Measurements from ENCODE around the gene ENPP3. TPM values are rescaled to one million over a fixed set of nuclear protein-coding genes. Genes with fewer than 3 reads are reported as not detected.

ENPP3 gene
- total RNA-seq, 3 donors from 2014 or later, result 0.98 to 1.8 (median 1.8) TPM

- Histone ChIP-seq H3K27ac (no peak overlapping the region), H3K36me3 (no peaks in the 10 kb centered on the region), H3K4me1 (peaks cover 0 to 6% of the 10 kb centered on the region in 2 donors), H3K9me3 (no peaks in the 10 kb centered on the region), H3K27me3 (no peaks in the 10 kb centered on the region), H3K4me3 (no peak overlapping the region)
- intact Hi-C loops (cut with DNase I; ENCODE audit: low total_unique reads), result no loop called here
- no peak for TF ChIP-seq POLR2AphosphoS5 (IDR thresholded peaks at IDR 0.05)
- TF ChIP-seq POLR2A (IDR thresholded peaks at IDR 0.05), result no peak
- TF ChIP-seq CTCF (IDR thresholded peaks at IDR 0.05), result no peak
- DNase-seq (ENCODE audit: low spot score in 2 of 2), result no peak
Observed at GRCh38 chr6:131761060-131761761, 124.1 kb downstream of the ENPP3 start.

GRCh38 chr6:131761762-131762067, 124.6 kb downstream of the ENPP3 start:
- TF ChIP-seq POLR2A (IDR thresholded peaks at IDR 0.05) (no peak), POLR2AphosphoS5 (IDR thresholded peaks at IDR 0.05) (no peak), CTCF (IDR thresholded peaks at IDR 0.05) (no peak)
- no peak overlapping the region for H3K27ac ChIP-seq
- no peaks in the 10 kb centered on the region for H3K27me3 ChIP-seq
- H3K4me3 ChIP-seq, result no peak overlapping the region
- peaks cover 0 to 6% of the 10 kb centered on the region in 2 donors for H3K4me1 ChIP-seq
- intact Hi-C loops (cut with DNase I; ENCODE audit: low total_unique reads), result no loop called here
- no peak for DNase-seq (ENCODE audit: low spot score in 2 of 2)
- H3K36me3 ChIP-seq, result no peaks in the 10 kb centered on the region
- H3K9me3 ChIP-seq, result no peaks in the 10 kb centered on the region

GRCh38 chr6:131762984-131763383, 125.9 kb downstream of the ENPP3 start:
- no peak for DNase-seq (ENCODE audit: low spot score in 2 of 2)
- intact Hi-C loops (cut with DNase I; ENCODE audit: low total_unique reads), result no loop called here
- Histone ChIP-seq H3K36me3 (no peaks in the 10 kb centered on the region), H3K9me3 (no peaks in the 10 kb centered on the region), H3K4me3 (no peak overlapping the region), H3K27ac (no peak overlapping the region), H3K27me3 (no peaks in the 10 kb centered on the region), H3K4me1 (peaks cover 0 to 6% of the 10 kb centered on the region in 2 donors)
- TF ChIP-seq POLR2AphosphoS5 (IDR thresholded peaks at IDR 0.05), result no peak
- no peak for TF ChIP-seq CTCF (IDR thresholded peaks at IDR 0.05)
- TF ChIP-seq POLR2A (IDR thresholded peaks at IDR 0.05), result no peak

GRCh38 chr6:131763749-131764148, 126.6 kb downstream of the ENPP3 start:
- Histone ChIP-seq H3K36me3 (no peaks in the 10 kb centered on the region), H3K4me3 (no peak overlapping the region), H3K4me1 (peaks cover 0 to 6% of the 10 kb centered on the region in 2 donors), H3K27me3 (no peaks in the 10 kb centered on the region), H3K27ac (peak overlapping the region; percentile 76 to 77), H3K9me3 (no peaks in the 10 kb centered on the region)
- no peak for TF ChIP-seq CTCF (IDR thresholded peaks at IDR 0.05)
- TF ChIP-seq POLR2A (IDR thresholded peaks at IDR 0.05), result no peak
- no peak for TF ChIP-seq POLR2AphosphoS5 (IDR thresholded peaks at IDR 0.05)
- intact Hi-C loops (cut with DNase I; ENCODE audit: low total_unique reads), result no loop called here
- no peak for DNase-seq (ENCODE audit: low spot score in 2 of 2)

- H3K9me3 ChIP-seq, result no peaks in the 10 kb centered on the region
- H3K36me3 ChIP-seq, result no peaks in the 10 kb centered on the region
- H3K4me3 ChIP-seq, result no peak overlapping the region
- TF ChIP-seq POLR2A (IDR thresholded peaks at IDR 0.05) (no peak), CTCF (IDR thresholded peaks at IDR 0.05) (no peak), POLR2AphosphoS5 (IDR thresholded peaks at IDR 0.05) (no peak)
- peak overlapping the region; percentile 76 to 77 for H3K27ac ChIP-seq
- intact Hi-C loops (cut with DNase I; ENCODE audit: low total_unique reads), result no loop called here
- H3K27me3 ChIP-seq, result no peaks in the 10 kb centered on the region
- H3K4me1 ChIP-seq, result peaks cover 0 to 6% of the 10 kb centered on the region in 2 donors
- DNase-seq (ENCODE audit: low spot score in 2 of 2), result no peak
Observed at GRCh38 chr6:131764350-131764749, 127.2 kb downstream of the ENPP3 start.
